Activated CD8-positive, alpha-beta memory T cell treated with anti-CD3 and anti-CD28 coated beads, Interleukin-2, amount 10 ng/mL, durations not matched to agents 7 days and 5 days (primary cell): Measurements from ENCODE around the gene ADTRP. TPM values are rescaled to one million over a fixed set of nuclear protein-coding genes. Genes with fewer than 3 reads are reported as not detected.

ENCODE experiments used
- ATAC-seq: fragments of 150-1000 bp; cut with Tn5 transposase; one replicate; pipeline ENCODE4 v1.10.0; 2021; ENCODE audit warnings: moderate library complexity
- CTCF ChIA-PET: fragments of 350-600 bp; sonication (Branson Sonifier 250); formaldehyde crosslinking; loops from one replicate; lab custom pipeline; 2021; ENCODE audit warnings: antibody characterized with exemption; lab: Charles Lee
- DNase-seq: peaks from one replicate; pipeline ENCODE4 v3.0.0-alpha.2; 2020
- H3K27ac Mint-ChIP-seq: one replicate; pipeline ENCODE4 v1.8.0; 2021; ENCODE audit warnings: mild to moderate bottlenecking, mixed read lengths
- H3K27me3 Mint-ChIP-seq: one replicate; pipeline ENCODE4 v1.8.0; 2021; ENCODE audit warnings: mixed read lengths
- H3K36me3 Mint-ChIP-seq: one replicate; pipeline ENCODE4 v1.8.0; 2021; ENCODE audit warnings: mild to moderate bottlenecking, mixed read lengths
- H3K4me1 Mint-ChIP-seq: one replicate; pipeline ENCODE4 v1.8.0; 2021; ENCODE audit warnings: mixed read lengths
- H3K4me3 Mint-ChIP-seq: one replicate; pipeline ENCODE4 v1.8.0; 2021; ENCODE audit warnings: mild to moderate bottlenecking, moderate library complexity, mixed read lengths
- H3K9me3 Mint-ChIP-seq: one replicate; pipeline ENCODE4 v1.8.0; 2022; ENCODE audit warnings: low read depth, mixed read lengths
- total RNA-seq, 2 experiments: library from RNA; stranded (reverse); gene quantifications; one replicate each; pipeline ENCODE4 v1.2.3, GENCODE V29; 2021

ADTRP gene, protein sequence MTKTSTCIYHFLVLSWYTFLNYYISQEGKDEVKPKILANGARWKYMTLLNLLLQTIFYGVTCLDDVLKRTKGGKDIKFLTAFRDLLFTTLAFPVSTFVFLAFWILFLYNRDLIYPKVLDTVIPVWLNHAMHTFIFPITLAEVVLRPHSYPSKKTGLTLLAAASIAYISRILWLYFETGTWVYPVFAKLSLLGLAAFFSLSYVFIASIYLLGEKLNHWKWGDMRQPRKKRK
- total RNA-seq: 1 to 10 TPM in 1 of 2 experiments, under 1 TPM in 1; 0.47 to 2.0 TPM

DNA sequence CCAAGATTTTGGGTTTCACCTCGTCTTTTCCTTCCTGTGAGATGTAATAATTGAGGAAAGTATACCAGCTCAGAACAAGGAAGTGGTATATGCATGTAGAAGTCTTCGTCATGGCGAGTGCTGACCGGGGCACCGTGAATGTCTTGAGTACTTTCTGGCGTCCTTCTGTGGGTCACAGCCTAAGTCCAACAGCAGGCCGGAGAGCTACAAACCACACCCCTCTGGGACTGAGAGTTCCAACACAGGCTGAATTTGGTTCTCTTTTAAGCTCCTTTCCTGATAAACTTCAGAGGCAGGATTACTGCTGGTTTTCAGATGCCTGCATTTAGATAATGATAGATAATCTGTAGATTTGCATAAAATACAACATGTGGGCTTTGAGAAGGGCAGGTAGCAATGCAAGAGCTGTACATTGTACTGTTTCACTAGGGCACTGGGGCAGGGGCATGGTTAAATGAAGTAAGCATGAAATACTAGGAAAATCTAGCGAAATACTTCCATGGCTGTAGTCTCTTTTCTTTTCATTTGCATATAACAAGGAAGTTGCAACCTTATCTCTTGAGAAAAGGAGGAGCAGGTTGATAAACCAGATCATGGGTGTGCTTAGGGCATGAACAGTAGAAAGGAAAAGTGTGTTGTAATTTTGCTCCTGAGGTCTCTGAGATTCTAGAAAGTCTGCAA lies at the start of gene ADTRP:
TSS of gene ADTRP (minus strand) at position 156 of the 681 bp plus-strand sequence. CDS start at position 112, 44 bp downstream.
- CTCF ChIA-PET: interaction anchor here (1.1 kb wide), 1 partner anchor 9 kb away, joined by 3 read pairs; no protein-coding TSS in a partner anchor
- DNase-seq: no peak
- Mint-ChIP-seq H3K27ac (no peak within 1 kb of the TSS), H3K9me3 (peaks cover 3% of the 10 kb centered on the region), H3K4me3 (no peak within 1 kb of the TSS), H3K36me3 (no peaks in the 10 kb centered on the region), H3K27me3 (peaks cover 30% of the 10 kb centered on the region), H3K4me1 (no peaks in the 10 kb centered on the region)
- no peak for ATAC-seq

DNA sequence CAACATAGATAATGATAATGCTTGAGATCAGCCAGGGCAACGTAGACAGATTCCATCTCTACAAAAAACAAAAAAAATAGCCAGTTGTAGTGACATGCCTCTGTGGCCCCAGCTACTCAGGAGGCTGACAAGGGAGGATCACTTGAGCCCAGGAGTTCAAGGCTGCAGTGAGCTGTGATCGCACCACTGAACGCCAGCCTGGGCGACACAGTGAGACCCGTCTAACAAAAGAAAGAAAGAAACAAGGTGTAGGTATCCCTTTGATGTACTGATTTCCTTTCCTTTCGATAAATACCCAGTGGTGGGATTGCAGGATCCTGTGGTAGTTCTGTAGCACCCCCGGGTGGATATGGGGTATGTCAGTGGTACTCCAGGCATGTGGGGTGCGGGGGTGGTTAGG lies 48.2 kb upstream of the ADTRP start:
- no peak overlapping the region for H3K4me3 Mint-ChIP-seq
- no peaks in the 10 kb centered on the region for H3K4me1 Mint-ChIP-seq
- no peak for ATAC-seq
- H3K9me3 Mint-ChIP-seq: no peaks in the 10 kb centered on the region
- peaks cover 20% of the 10 kb centered on the region for H3K27me3 Mint-ChIP-seq
- no peaks in the 10 kb centered on the region for H3K36me3 Mint-ChIP-seq
- no peak overlapping the region for H3K27ac Mint-ChIP-seq
- no peak for DNase-seq
- CTCF ChIA-PET: no interaction called here

- H3K4me3 Mint-ChIP-seq: no peak overlapping the region
- CTCF ChIA-PET: no interaction called here
- H3K9me3 Mint-ChIP-seq: no peaks in the 10 kb centered on the region
- H3K36me3 Mint-ChIP-seq: no peaks in the 10 kb centered on the region
- H3K27ac Mint-ChIP-seq: no peak overlapping the region
- DNase-seq (no peak), ATAC-seq (no peak)
- peaks cover 23% of the 10 kb centered on the region for H3K27me3 Mint-ChIP-seq
- no peaks in the 10 kb centered on the region for H3K4me1 Mint-ChIP-seq
These were observed 46.4 kb upstream of the ADTRP start for GRCh38 chr6:11824986-11825385.

GRCh38 chr6:11822346-11822745 lies 43.7 kb upstream of the ADTRP start:
- Mint-ChIP-seq H3K4me3 (no peak overlapping the region), H3K36me3 (no peaks in the 10 kb centered on the region), H3K27ac (no peak overlapping the region), H3K9me3 (no peaks in the 10 kb centered on the region), H3K27me3 (peaks cover 11% of the 10 kb centered on the region), H3K4me1 (no peaks in the 10 kb centered on the region)
- DNase-seq: no peak
- no peak for ATAC-seq
- CTCF ChIA-PET: no interaction called here

DNA sequence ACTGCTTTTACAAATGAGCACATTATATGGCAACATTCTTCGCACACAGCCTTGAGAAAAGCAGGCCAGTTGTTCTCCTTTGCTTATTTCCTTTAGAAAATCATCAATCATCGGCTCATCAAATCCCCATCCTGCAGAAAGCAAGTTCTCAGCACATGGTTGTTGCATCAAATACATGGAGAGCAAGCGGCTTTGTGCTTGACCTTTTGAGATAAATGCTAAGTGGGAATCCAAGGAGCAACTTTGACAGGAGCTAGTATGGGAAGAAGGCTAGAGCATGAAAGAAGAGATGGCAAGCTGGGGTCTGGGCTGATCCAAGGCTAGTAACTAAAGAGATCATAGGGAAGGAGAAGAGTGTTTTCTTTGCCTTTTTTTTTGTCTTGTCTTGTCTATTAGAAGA lies 43.2 kb upstream of the ADTRP start:
- Mint-ChIP-seq H3K27me3 (peaks cover 11% of the 10 kb centered on the region), H3K36me3 (no peaks in the 10 kb centered on the region), H3K4me3 (no peak overlapping the region), H3K4me1 (no peaks in the 10 kb centered on the region), H3K27ac (no peak overlapping the region), H3K9me3 (no peaks in the 10 kb centered on the region)
- ATAC-seq (no peak), DNase-seq (no peak)
- CTCF ChIA-PET: no interaction called here

- Mint-ChIP-seq H3K4me1 (no peaks in the 10 kb centered on the region), H3K27me3 (peaks cover 9% of the 10 kb centered on the region), H3K36me3 (no peaks in the 10 kb centered on the region), H3K27ac (no peak overlapping the region), H3K4me3 (no peak overlapping the region), H3K9me3 (no peaks in the 10 kb centered on the region)
- CTCF ChIA-PET: no interaction called here
- no peak for ATAC-seq
- no peak for DNase-seq
These were observed 42.2 kb upstream of the ADTRP start for GRCh38 chr6:11820821-11821220.

DNA sequence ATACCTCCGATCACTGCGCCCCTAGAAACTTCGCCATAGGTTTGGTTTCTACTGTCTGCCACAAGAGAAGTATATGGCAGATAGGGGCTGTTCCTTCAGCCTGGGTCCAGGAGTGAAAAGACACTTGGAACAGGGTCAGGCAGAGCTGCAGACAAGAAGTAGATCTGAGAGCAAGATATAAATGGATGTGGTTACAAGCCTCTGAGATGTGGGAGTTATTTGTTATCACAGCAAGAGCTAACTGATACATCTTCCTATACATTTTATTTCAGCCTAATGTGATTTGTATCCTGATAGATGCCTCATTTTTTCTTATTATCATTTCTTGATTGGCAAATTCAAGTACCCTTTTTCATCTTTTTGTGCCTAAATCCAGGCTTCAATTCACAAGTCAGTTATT lies 40.9 kb upstream of the ADTRP start:
- Mint-ChIP-seq H3K27me3 (peaks cover 11% of the 10 kb centered on the region), H3K9me3 (no peaks in the 10 kb centered on the region), H3K4me1 (no peaks in the 10 kb centered on the region), H3K36me3 (no peaks in the 10 kb centered on the region), H3K27ac (no peak overlapping the region), H3K4me3 (no peak overlapping the region)
- DNase-seq: no peak
- CTCF ChIA-PET: no interaction called here
- no peak for ATAC-seq

GRCh38 chr6:11815231-11815630 lies 36.6 kb upstream of the ADTRP start:
- Mint-ChIP-seq H3K27me3 (peaks cover 5% of the 10 kb centered on the region), H3K36me3 (no peaks in the 10 kb centered on the region), H3K4me3 (no peak overlapping the region), H3K27ac (no peak overlapping the region), H3K9me3 (no peaks in the 10 kb centered on the region), H3K4me1 (no peaks in the 10 kb centered on the region)
- ATAC-seq (no peak), DNase-seq (no peak)
- CTCF ChIA-PET: interaction anchor here (1.1 kb wide), 1 partner anchor 11 kb away, joined by 3 read pairs; no protein-coding TSS in a partner anchor

- Mint-ChIP-seq H3K27ac (no peak overlapping the region), H3K9me3 (no peaks in the 10 kb centered on the region), H3K4me3 (no peak overlapping the region), H3K4me1 (no peaks in the 10 kb centered on the region), H3K27me3 (peaks cover 5% of the 10 kb centered on the region), H3K36me3 (no peaks in the 10 kb centered on the region)
- CTCF ChIA-PET: interaction anchor here (1.1 kb wide), 1 partner anchor 11 kb away, joined by 3 read pairs; no protein-coding TSS in a partner anchor
- DNase-seq (no peak), ATAC-seq (no peak)
These were observed 36.2 kb upstream of the ADTRP start for GRCh38 chr6:11814819-11815218.

GRCh38 chr6:11814106-11814505 lies 35.5 kb upstream of the ADTRP start:
- CTCF ChIA-PET: interaction anchor here (1.1 kb wide), 1 partner anchor 10 kb away, joined by 3 read pairs; no protein-coding TSS in a partner anchor
- Mint-ChIP-seq H3K9me3 (no peaks in the 10 kb centered on the region), H3K36me3 (no peaks in the 10 kb centered on the region), H3K27ac (no peak overlapping the region), H3K4me1 (no peaks in the 10 kb centered on the region), H3K27me3 (peaks cover 5% of the 10 kb centered on the region), H3K4me3 (no peak overlapping the region)
- ATAC-seq (no peak), DNase-seq (no peak)

GRCh38 chr6:11813606-11814005 lies 35.0 kb upstream of the ADTRP start:
- CTCF ChIA-PET: no interaction called here
- Mint-ChIP-seq H3K4me3 (no peak overlapping the region), H3K27me3 (peaks cover 5% of the 10 kb centered on the region), H3K36me3 (no peaks in the 10 kb centered on the region), H3K27ac (no peak overlapping the region), H3K9me3 (no peaks in the 10 kb centered on the region), H3K4me1 (no peaks in the 10 kb centered on the region)
- no peak for DNase-seq
- ATAC-seq: no peak

- CTCF ChIA-PET: no interaction called here
These were observed 34.3 kb upstream of the ADTRP start for GRCh38 chr6:11812951-11813350.

GRCh38 chr6:11812439-11812838 lies 33.8 kb upstream of the ADTRP start:
- ATAC-seq (no peak), DNase-seq (no peak)
- CTCF ChIA-PET: no interaction called here
- peaks cover 5% of the 10 kb centered on the region for H3K27me3 Mint-ChIP-seq
- no peaks in the 10 kb centered on the region for H3K36me3 Mint-ChIP-seq
- H3K9me3 Mint-ChIP-seq: no peaks in the 10 kb centered on the region
- no peak overlapping the region for H3K4me3 Mint-ChIP-seq
- no peak overlapping the region for H3K27ac Mint-ChIP-seq
- no peaks in the 10 kb centered on the region for H3K4me1 Mint-ChIP-seq

More at GRCh38 chr6:11812951-11813350, 34.3 kb upstream of the ADTRP start:
- H3K4me3 Mint-ChIP-seq: no peak overlapping the region
- no peaks in the 10 kb centered on the region for H3K9me3 Mint-ChIP-seq
- no peaks in the 10 kb centered on the region for H3K4me1 Mint-ChIP-seq
- H3K27me3 Mint-ChIP-seq: peaks cover 5% of the 10 kb centered on the region
- no peaks in the 10 kb centered on the region for H3K36me3 Mint-ChIP-seq
- ATAC-seq: no peak
- H3K27ac Mint-ChIP-seq: no peak overlapping the region
- DNase-seq: no peak

- H3K4me1 Mint-ChIP-seq: no peaks in the 10 kb centered on the region
- no peaks in the 10 kb centered on the region for H3K9me3 Mint-ChIP-seq
- H3K4me3 Mint-ChIP-seq: no peak overlapping the region
- H3K36me3 Mint-ChIP-seq: no peaks in the 10 kb centered on the region
- H3K27me3 Mint-ChIP-seq: peaks cover 5% of the 10 kb centered on the region
- no peak for ATAC-seq
- no peak for DNase-seq
- CTCF ChIA-PET: no interaction called here
- H3K27ac Mint-ChIP-seq: no peak overlapping the region
These were observed 33.2 kb upstream of the ADTRP start for GRCh38 chr6:11811644-11812264.
